GM18520 (cell line): ENCODE results near the gene PSMD6.
A peak's percentile ranks its signal among the peaks of the same experiment; 100 is the strongest.

Experiments used
- ATAC-seq: cut with Tn5 transposase; IDR thresholded peaks from one replicate; pipeline ENCODE4 v1.9.1; 2021; ENCODE audit not compliant: unreplicated experiment

The PSMD6 gene

DNA sequence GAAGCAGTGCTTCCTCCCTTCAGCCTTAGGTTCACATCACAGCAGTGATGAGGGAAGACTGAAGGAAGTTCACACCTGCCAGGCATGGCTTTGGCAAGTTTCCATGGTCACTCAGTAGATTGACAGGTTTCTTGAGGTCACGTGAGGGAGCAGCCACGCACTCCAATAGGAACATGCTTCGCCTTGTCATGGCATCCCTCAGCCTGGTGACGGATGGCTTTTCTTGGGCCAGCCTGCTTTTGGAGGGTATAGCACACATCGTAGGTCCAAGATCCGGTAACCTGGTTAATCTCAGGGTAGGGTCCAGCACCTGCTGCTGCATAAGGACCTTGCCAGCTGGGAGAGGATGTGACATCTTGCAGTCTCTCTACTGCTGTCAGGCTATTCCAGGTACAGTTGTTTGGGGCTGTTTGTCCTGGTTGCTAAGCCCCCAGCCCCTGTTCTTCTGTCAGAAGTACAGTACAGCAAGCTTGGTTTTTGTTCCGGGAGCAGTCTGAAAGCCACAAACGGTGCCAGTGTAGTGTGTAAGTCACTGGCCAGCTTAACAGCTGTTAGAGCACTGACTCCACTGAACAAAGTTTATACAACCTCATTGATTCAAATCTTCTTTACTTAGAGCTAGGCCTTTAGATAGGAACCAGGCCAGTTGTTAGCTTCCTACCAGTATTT lies 42.3 kb downstream of the PSMD6 start:
- no peak for ATAC-seq

DNA sequence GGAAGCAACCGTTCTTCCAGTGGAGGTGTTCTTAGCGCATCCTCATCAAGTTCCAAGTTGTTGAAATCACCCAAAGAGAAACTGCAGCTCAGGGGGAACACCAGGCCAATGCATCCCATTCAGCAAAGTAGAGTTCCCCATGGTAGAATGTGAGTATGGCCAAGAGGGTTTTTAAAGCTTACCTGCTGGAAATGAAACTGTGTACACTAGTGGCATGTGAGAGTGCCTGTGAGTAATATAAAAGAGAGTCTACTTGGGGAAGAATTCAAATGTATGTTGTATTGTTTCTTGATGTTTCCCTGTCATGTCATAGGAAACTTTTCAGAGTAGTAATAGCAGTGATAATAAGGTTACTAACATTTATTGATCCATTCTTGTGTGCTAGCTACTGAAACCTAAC lies 43.3 kb downstream of the PSMD6 start:
- no peak for ATAC-seq

GRCh38 chr3:63979093-63979885 lies 44.0 kb downstream of the PSMD6 start:
- no peak for ATAC-seq

- ATAC-seq, result no peak
Measured at GRCh38 chr3:63977893-63978292, 45.4 kb downstream of the PSMD6 start.

- no peak for ATAC-seq
Measured at GRCh38 chr3:63976872-63977200, 46.5 kb downstream of the PSMD6 start.

DNA sequence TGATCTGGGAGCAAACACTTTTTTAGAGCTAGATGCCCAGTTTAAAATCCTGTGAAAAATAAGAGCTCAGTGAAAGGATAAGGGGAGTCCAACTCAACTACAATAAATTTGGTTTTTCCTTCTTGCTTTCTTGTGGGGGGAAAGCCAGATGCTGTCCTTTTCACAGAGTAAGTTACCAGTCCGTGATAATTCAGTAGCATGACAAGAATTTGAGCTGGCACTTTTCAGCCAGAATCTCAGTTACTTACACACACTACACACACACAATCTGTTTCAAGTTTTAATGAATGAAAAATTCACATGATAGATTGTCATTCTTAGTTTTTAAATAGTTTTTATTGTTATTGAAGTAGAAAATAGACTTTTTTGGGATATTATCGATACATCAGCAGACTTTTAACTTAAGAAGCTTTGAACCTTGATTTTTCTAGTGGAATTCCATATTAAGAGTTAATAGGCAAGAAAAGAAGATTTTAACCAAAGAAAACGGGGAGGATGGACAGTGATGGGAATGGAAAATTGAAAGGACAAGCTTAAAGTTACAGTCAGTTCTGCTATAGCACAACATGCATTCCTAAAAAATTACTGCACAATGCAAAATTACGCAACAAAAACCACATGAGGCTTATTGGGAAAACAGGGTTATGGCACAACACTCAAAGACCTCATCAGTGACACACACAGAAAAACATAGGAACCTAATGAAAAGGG lies 47.0 kb downstream of the PSMD6 start:
- ATAC-seq, result no peak

DNA sequence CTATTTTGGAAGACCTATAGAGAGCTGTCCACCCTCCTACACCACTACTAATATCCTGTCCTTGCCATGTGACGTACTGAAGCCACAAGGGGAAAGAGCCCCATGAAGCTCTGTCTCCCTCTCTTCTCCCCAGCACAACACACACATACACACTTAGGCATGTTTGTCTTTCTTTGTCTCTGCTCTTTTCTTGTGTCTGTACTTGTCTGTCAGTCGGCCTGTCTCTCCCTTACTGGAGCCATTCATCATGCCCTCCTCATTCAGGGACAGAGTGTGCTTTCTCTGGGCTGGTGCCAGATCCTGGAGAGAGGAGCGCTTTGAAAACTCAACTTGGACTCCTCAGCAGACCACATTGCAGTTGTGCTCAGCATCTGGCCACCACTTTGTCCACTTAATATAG lies 47.6 kb downstream of the PSMD6 start:
- ATAC-seq, result no peak

- ATAC-seq, result no peak
Measured at GRCh38 chr3:63974451-63974850, 48.8 kb downstream of the PSMD6 start.

- ATAC-seq, result no peak
Measured at GRCh38 chr3:63973406-63973805, 49.9 kb downstream of the PSMD6 start.

- ATAC-seq, result no peak
Measured at GRCh38 chr3:63972987-63973386, 50.3 kb downstream of the PSMD6 start.

DNA sequence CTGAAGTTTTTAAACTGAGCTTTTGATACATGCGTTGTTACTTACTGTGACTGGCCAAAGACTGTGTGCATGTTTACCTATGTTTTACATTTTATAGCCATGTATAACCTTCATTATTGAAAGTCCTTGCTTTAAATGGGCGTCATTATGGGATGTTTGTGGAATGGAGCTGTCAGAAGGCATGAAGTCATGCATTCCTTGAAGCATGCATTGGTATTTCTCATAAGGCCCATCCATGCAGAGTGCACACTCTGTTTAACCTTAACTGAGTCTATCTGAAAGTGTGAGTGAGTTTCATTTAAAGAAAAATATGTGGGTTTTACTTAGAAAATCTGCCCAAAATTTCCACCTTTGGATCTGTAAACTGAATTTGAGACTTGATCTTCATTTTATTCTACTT lies 51.1 kb downstream of the PSMD6 start:
- no peak for ATAC-seq

DNA sequence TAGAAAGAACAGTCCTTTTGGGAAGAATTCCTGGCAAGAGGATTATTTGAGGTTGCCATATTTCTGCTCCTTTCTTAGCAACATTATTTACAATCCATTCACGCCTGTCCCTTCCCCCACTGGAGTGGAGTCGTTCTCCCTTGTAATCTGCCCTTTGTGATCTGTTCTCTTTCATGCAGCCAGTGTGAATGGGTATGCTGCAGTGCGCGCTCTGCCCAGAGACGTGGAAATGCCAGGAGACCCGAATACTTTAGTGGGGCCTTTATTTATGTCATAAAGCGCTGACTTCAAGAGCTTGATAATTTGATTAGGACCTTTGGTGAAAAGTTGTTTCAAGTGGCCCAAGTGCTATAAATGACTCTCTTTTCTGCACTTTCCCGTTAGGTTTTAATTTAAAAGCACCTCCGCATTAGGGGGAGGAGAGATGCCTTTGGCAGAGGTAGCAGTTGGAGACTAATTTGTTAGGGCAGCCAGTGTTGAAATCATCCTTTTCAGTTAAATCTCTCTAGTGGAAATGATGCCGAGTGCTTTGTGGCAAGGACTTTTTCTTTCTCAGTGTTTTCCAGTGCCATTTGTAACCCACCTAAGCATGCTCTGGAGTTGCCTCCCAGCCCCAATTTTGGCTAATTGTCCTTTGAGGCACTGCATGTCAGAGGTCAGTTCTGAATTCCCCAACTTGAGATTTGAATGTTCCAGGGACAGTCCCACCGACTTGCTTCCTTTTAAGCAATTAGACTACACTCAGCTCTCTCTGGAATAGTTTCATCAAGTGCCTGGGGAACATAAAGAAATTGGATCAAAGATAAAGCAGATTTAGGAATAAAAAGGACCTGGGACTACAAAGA lies 52.4 kb downstream of the PSMD6 start:
- ATAC-seq, result no peak

- ATAC-seq, result no peak
Measured at GRCh38 chr3:63969876-63970275, 53.4 kb downstream of the PSMD6 start.

- no peak for ATAC-seq
Measured at GRCh38 chr3:63968612-63969350, 54.5 kb downstream of the PSMD6 start.

DNA sequence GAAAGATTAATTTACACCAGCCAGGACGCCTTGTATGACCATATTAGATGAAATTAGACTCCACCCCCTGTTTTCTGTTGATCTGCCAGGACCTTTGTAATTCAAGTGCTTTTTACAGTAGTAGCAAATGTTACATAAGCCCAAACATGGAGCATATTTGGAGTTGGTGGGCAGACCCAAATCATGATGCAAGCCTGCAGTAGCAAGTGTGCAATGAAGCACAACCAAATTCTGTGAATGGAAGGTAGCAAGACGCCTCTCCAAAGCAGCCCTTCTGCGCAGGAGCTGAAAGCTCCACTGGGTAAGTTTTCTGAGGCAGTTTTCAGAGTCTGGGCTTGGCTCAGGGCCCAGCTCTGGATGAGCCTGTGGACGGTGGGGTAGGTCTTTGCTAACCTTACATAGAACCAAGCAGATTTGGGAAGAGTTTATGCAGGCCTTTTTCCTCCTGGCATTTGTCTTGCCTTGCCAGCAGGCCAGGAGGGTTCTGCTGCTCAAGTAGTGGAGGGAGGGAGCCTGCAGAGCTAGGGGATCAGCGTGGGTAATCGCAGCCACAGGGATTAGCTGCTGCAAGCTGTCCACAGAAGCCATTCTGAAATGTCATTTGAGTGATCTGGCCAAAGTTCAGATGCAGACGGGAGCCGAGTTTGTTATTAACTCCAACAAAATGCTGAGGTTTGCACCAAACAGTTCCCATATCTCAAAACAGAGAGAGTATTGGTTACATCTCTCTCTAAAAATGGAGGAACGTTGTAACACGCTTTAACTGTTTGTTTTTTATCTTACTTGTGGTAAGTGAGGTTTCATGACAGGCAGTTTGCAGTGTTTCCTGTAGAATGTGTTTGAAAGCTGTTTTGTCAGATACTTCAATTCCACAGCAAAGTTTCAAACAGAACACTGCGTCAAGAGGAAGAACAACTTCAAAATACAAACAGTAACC lies 55.4 kb downstream of the PSMD6 start:
- peak; percentile 39 for ATAC-seq

GRCh38 chr3:63966871-63967270 lies 56.4 kb downstream of the PSMD6 start:
- no peak for ATAC-seq

- no peak for ATAC-seq
Measured at GRCh38 chr3:63966007-63966406, 57.3 kb downstream of the PSMD6 start.

DNA sequence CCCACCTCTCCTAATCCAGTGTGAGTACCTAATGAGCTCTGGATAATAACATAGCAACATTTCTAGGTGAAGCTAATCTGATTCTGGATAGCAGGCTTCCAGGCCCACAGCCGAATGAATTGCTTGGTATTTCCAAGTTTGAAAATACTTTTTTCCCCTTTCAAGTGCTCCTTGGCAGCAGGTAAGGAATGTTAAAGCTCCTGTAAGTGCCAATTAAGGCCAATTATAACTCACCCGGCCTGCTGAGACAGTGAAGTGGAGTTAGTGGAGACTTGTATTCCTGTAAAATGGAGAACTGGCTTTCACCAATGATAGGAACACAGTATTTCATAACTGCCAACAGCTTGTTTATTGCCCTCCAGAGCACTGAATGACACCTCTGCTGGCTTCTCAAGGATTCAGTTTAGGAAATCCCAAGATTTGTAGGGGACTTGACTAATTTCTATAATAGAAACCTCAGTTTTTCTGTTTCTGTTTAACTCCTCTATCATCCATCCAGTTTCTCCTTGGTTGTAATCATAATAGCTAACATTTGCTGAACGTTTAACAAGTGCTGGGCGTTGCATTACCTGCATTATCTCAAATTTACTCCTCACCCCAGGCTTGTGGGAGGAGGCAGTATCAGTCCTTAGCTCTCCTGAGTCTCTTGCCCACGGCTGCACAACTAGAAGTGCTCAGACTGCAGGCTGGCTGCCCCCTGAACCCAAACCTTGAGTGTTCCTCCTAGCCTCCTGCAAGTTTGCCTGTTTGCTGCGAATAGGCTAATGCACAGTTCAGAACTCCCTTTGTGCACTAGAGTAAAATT lies 58.4 kb downstream of the PSMD6 start:
- no peak for ATAC-seq

- ATAC-seq, result no peak
Measured at GRCh38 chr3:63963496-63963895, 59.8 kb downstream of the PSMD6 start.
